Superior temporal gyrus (tissue), 1 donor: ENCODE data around the gene QRSL1.
"Not testable (repeated sequence)": the region's sequence is repeated elsewhere in the genome, so short reads cannot be mapped to it uniquely, and the experiment has no call there.

Source experiments
- DNase-seq: peaks from one replicate; pipeline ENCODE4 v3.0.0-alpha.2; 2016; ENCODE audit errors: extremely low spot score

Gene QRSL1

GRCh38 chr6:106677282-106677681 is 47.9 kb downstream of the QRSL1 start:
- DNase-seq: no peak

- no peak for DNase-seq
Observed at GRCh38 chr6:106684011-106684410, 54.6 kb downstream of the QRSL1 start.

DNA sequence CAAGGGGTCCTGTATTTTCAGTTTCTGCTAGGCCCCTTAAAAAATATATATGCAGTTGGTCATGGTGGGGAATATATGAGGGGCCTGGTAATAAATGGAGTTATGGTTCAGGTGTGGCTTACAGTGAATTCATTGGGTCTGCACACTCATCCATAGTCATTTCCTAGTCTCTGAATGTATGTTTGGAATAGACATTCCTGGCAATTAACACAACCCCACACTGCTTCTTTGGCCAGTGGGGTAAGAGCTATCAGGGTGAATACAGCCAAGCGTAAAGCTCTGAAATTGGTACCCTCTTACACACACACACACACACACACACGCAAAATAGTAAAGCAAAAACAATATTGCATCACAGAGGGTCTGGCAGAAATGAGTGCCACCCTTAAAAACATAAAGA is 56.5 kb downstream of the QRSL1 start:
- no peak for DNase-seq

DNA sequence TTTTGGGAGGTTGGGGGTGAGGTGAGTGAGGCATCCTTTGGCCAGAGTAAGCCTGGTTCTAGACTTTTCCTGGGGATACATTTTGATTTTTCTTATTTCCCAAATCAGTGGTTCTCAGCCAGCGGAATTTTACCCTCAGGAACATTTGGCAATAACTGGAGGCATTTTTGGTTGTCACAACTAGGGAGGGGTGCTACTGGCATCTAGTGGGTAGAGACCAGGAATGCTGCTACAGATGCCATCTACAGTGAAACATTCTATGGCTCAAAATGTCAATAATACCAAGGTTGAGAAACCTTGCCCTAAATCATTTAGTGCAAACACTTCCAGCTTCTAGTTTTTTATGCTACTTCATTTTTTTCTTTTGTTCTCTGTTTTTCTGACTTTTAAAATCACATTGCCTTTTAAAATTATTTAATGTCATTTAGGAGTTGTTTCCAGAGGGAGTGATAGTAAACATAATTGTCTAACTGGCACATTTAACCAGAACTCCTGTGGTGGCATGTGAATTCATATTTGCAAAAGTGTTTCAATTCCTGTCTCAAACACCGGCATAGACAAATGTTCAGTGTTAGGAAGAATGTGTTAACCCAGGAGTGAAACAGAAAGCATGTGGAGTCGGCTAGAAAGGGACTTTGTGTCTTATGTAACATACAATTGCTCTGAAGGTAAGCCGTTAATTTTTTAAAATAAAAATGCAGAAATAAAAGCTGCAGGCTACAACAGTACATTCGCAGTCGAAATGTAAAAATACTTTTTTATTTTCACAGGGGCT is 59.0 kb downstream of the QRSL1 start:
- no peak for DNase-seq

DNA sequence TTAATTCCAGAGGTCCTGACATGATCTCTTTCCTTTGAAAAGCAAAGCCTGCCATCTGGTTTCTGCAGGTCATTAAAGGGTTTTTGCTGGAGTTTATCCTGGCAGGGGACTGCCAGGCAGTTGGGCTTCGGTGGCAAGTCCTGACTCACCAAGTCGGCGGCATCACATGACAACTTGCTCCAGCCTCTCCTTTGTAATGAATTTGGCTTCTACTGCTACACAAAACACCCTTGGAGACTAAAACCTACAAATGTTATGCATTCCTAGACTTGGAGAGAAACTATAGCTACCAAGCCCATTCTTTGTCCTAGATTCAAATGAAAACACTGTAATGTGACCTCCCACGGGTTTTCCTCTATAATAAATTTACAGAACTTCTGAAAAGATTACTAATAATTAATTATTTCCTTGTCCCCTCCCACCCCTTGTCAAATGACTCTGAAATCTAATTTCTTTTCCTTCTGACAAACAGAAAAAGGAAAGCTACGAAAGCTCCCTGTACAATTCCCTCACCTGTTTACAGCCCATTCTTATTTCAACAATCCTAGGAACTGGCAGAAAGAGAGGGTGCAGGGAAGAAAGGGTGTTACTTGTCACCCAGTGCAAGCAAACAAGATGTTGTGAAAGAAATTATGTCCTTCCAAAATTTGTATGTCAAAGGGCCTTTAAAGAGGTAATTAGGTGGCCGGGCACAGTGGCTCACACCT is 62.9 kb downstream of the QRSL1 start:
- DNase-seq: peak; percentile 32

- DNase-seq: no peak
Observed at GRCh38 chr6:106692819-106693208, 63.4 kb downstream of the QRSL1 start.

- no peak for DNase-seq
Observed at GRCh38 chr6:106693418-106693817, 64.0 kb downstream of the QRSL1 start.

DNA sequence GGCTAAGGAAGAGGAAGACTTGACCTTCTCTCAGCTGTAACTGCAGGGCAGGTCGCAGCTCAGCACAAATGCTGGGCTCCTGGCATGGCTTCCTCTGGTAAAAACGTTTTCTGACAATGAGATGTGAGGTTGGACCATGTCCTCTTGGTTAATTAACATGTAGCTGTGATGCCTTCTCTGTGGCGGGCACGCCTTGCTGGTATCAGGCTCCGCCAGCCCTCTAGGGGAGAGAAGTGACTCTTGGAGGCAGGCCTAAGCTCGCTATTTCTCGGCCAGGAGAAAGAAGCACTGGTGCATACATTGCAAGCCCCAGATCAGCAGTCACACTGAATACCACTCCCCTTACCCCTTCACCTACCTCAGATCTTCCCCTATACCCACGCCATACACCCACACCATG is 65.0 kb downstream of the QRSL1 start:
- no peak for DNase-seq

DNA sequence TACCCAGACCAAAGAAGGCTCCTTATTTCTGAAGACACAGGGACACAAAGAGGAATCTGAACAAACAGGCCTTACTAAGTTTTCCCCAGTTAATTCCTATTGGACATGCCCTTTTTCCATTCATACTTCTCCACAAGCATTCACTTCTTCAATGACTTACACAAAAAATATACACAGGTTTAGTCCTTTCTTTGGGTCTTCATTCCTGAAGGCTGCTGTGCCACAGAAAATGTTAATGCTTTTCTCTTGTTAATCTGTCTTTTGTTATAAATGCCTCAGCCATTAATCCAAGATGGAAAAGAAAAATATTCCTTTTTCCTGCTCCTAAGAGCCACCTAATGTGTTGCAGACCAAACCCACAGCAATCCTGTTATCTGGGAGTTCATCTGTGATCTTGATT is 71.2 kb downstream of the QRSL1 start:
- DNase-seq: no peak

DNA sequence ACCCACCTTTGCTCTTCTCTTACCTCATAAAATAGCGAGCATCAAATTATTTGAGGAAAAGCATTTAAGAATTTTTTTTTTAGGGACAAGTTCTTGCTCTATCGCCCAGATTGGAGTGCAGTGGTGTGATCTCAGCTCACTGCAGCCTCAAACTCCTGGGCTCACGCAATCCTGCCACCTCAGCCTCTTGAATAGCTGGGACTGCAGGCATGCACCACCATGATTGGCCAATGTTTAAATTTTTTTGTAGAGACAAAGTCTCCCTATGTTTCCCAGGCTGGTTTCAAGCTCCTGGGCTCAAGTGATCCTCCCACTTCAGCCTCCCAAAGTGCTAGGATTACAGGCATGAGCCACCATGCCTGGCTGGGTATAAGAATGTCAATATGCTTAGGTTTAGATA is 71.8 kb downstream of the QRSL1 start:
- not testable (repeated sequence) for DNase-seq

DNA sequence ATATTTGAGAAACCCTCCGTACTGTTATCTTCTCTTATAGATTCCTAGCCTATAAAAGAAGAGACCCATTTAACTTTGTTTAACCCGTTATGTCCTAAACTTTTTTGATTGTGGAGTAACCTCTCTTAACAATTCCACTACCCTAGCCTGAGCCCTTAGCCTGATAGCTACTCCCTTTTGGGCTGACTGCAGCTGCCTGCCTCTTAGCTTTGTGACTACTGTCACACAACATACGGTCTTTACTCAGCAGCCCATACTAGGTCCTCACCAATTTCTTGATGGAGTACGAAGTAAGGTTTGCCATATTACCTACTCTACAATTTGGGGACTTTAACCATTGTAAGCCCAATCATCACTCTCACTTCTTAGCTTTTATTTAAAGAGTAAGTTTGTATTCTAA is 72.7 kb downstream of the QRSL1 start:
- DNase-seq: no peak

GRCh38 chr6:106702451-106703110 is 73.2 kb downstream of the QRSL1 start:
- no peak for DNase-seq

DNA sequence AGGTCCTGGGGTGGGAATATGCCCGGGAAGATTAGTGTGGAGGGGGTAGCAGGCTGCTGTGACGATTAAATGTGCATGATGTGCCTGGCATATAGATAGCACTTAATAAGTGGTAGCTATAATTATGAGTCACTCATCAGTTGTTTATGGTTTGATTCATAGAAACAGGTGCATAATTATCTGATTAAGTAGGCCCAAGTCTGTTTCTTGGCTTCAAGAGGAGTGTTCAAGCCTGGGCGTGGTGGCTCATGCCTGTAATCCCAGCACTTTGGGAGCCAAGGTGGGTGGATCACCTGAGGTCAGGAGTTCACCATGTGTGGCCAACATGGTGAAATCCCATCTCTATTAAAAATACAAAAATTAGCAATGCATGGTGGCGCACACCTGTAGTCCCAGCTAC is 74.9 kb downstream of the QRSL1 start:
- no peak for DNase-seq

- DNase-seq: no peak
Observed at GRCh38 chr6:106705156-106705555, 75.8 kb downstream of the QRSL1 start.

DNA sequence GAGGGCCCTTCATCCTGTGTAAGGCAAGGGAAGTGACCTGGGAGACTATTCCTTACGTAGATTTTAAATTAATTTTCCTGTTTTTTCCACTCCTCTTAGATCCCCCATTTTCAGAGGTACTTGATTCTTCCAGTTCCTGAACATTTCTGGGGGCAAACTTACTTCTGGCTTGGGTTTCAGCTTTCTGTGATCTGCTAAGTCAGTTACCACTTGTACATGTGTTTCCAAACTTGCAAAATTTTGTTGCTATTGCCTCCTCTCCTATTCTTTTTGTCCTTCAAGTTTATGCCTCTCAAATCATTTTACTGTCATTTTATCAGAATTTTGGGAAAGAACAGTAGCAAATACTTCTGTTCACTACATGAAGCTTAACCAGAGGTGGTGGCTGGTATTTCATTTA is 81.2 kb downstream of the QRSL1 start:
- DNase-seq: no peak

DNA sequence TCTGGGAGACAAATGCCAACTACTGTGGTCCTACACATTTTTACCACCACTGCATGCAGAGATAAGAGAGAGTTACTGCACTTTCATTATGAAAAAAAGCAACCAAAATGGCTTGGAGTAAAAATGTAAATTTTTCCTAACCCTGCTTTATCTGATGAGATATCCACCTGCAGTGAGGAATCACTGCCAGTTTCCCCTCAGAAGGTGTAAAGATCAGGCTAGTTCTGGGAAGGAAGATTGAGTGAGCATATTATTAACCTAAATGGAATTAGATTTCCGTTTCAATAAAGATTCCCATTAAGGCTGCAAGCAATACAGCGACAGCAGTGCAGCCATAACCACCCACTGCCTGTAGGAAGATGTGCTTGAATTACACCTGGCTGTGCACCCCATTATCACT is 84.9 kb downstream of the QRSL1 start:
- no peak for DNase-seq

DNA sequence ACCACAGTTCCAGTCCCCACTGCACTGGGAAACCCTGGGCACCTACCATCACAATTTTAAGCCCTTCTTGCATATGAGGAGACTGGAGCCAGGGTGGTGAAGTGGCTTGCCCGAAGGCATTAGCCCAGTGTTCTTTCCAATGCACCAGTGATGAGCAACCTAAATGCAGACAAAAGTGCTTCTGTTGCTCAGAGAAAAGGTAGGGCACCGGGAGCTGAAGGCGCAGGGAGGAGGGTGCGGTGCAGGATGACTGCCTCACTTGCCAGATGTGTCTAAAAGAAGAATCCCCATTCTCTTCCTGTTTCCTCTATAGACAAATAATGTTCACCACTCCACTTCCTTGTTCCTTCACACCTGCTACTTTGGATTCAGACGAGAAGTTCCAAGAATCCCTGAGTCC is 86.5 kb downstream of the QRSL1 start:
- DNase-seq: no peak

GRCh38 chr6:106716966-106717365 is 87.6 kb downstream of the QRSL1 start:
- no peak for DNase-seq
